Left cardiac atrium (tissue), 4 donors: ENCODE measurements around the gene INPP4B. TPM values are rescaled to one million over a fixed set of nuclear protein-coding genes. Genes with fewer than 3 reads are reported as not detected.

ENCODE experiments used
- ATAC-seq, 2 donors: fragments of 200-7000 bp; cut with Tn5 transposase; one replicate each; pipeline ENCODE4 v1.9.1; 2020; ENCODE audit warnings: mild to moderate bottlenecking in 2 of 2, moderate library complexity in 2 of 2
- DNase-seq: peaks from one replicate; pipeline ENCODE4 v3.0.0-alpha.2; 2020
- intact Hi-C, 2 donors: fragments of 100-400 bp; cut with DNase I; formaldehyde crosslinking; loops; one replicate each; pipeline versions ENCODE4 v1.14.1 to v1.15.1; 2022 to 2023
- total RNA-seq, 2 donors: library from RNA; stranded (reverse); fragmentation: NEBNext Ultra II Directional; extraction: Animal tissue kit (Norgen Biotek cat#: 25700); gene quantifications; one replicate each; pipeline ENCODE4 v1.2.1, GENCODE V29; 2021
- donor health status: DM: no; HTN: yes; CAD: no.
- donor health status: DM: no; HTN: yes; CAD: no; lungs with severe emphysema.
- donor health status: DM: yes; HTN: yes; CAD: no.
- donor health status: Dilated cardiomyopathy.

INPP4B gene
- total RNA-seq, 2 donors from 2014 or later = 9.0 to 11.0 TPM

DNA sequence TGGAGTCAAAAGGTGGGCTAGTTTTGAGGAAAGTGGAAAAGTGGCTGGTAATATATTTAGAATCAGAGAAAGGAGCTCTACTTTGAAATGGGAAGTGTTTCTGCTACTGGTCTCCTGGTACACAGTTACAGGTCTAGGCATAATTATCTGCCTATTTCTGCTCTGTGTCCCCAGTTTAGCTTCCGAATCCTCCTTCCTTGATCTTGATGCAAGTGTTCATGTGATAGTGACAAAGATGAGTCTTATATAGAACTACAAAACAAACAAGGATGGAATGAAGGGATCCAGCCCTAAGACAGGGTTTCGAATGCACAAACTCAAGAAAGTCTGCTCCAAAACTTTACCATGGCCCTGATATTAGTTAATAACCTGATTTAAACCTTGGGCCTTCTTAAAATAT, 580.2 kb downstream of the INPP4B start:
- intact Hi-C loops = no loop called here
- ATAC-seq (peak; percentile 14 to 19), DNase-seq (no peak)

DNA sequence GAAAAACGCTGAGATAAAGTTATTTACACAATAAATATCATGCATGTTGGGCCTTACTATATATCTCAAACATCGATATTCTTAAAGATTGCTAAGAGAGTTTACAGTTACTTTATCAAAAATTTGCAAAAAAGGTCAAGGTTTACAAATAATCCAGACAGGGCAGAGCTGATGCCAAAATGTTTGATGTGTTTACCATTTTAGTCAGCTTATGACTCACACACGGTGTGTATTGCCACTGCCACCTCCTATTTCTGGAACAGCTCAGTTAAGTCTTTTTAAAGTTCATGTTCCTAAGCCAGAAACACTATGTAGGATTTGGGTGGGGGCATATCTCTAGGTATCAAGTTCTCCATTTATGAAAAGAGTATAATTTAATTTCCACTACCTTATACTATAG, 580.6 kb downstream of the INPP4B start:
- intact Hi-C loops = no loop called here
- peak; percentile 87 to 93 for ATAC-seq
- no peak for DNase-seq

DNA sequence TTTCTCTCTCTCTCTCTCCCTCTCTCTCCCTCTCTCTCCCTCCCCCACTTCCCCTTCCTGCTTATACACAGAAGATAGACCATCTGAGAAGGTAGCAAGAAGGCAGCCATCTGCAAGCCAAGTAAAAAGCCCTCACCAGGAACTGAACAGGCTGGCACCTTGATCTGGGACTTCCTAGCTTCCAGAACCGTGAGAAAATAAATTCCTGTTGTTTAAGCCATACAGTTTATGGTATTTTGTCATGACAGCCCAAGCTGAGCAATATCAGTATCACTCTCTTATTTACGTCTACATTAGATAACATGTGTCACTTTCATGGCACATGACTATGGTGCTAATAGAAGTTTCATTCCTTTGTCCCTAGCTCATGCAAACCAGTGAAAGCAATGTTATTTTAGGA, 581.1 kb downstream of the INPP4B start:
- DNase-seq (no peak), ATAC-seq (peak in 1 of 2 donors; percentile 81)
- intact Hi-C loops = no loop called here

DNA sequence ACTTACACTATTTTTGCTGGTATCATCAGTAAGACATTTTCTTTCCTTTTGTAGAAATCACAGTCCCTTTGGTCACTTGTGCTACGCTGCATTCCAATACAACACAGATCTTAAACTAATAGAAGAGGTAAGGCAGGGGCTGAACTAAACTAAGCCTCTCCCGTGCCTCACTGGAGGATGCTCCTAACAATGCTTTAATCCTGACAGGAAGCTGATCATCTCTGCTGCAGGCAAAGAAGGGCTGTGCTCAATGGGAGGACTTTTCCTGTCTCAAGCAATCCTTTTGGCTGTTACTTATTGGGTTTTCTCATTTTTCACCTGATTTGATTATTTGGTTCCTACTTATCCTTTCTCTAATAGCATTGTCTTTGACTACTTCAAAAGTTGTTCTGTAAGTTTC, 583.1 kb downstream of the INPP4B start:
- no peak for ATAC-seq
- intact Hi-C loops = no loop called here

DNA sequence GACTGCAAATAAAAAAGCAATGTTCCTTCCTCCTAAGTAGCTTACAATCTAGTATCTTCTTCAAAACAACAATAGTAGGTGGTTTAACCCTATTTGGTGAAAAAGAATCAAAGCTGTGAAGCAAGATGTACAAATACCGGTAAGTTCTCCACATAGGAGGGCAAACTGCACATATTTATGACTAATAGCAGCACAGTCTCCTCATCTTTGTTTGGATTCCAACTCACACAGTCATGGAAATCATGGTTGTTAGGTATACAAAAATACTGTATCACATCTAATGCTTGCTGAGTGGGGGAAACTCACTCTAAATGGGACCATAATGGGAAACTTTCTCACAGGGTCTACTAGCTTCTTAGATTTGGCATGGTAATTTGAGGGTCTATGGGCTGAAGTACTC, 597.2 kb downstream of the INPP4B start:
- no peak for ATAC-seq
- intact Hi-C loops = no loop called here

More for the DNA sequence above, 583.1 kb downstream of the INPP4B start:
- DNase-seq = no peak

DNA sequence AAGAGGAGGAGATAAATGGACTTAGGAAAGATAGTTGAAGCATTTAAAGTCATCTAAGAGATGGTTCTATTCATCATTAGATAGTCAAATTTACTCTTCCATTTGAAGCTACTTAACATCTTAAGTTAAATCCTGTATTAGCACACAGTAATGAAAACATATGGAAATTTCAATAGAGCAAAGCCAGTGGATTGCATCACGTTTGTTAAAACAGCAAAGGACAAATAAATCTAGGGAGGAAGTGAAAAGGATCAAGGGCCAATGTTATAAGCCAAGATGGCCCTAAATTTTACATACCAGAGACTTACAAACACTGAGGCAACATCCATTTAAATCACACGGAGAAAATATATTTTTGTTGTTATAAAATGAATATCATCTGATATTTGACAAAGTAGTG, 602.8 kb downstream of the INPP4B start:
- intact Hi-C loops = no loop called here
- DNase-seq = no peak
- no peak for ATAC-seq

More for the DNA sequence above, 597.2 kb downstream of the INPP4B start:
- DNase-seq = no peak

DNA sequence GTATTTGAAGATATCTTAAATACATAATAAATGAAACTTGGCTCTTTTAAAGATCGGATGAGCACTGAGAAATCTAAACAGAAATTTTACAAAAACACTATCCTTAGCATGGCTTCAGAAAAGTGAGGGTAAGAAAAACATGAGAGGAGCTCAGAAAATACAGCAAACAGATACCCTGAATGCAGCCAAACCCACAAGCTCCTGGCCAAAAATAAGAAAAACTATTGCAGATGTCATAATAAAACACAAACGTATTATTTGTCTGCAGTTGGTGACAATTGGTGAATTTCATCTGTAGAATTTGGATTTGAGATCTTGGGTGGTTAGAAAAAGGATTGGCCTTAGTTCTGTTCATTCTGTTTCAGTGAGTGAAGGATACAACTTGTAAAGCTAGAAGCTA, 603.9 kb downstream of the INPP4B start:
- intact Hi-C loops = no loop called here
- ATAC-seq (no peak), DNase-seq (no peak)

DNA sequence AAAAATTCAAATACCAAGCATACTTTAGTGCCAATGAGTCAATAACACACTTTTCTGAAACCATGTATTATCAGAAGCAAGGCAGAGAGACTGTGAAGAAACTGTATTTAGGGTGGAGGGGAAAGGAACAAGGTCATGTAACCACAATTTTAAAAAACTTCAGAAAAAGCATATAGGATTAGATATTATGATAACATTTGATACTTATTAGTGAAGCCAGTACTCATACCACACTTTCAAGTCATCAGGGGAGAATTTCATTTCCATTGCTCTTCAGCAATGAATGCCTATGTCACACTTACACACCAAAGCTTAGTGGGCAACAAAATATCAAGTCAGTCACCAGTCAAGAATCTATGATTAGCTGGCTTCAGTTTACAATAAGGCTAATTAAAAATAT, 607.5 kb downstream of the INPP4B start:
- intact Hi-C loops = no loop called here
- DNase-seq (no peak), ATAC-seq (no peak)

DNA sequence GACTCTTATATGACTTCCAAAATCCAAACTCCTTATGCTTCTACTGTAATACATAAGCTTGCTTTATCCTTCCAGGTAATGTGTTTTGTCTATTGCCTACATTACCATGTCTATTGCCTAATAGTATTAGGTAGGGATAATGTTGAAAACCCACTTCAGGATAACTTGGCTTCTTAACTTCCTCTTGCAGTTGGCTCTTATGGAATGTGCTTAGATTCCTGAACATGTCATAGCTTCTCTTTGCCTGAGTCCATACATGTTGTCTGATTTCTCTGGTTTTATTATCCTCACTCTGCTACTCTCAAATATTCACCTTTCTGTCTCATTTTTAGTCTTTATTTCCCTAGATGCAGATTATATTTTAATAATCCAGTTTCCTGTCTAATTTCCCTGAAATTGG, 609.8 kb downstream of the INPP4B start:
- intact Hi-C loops = no loop called here

DNA sequence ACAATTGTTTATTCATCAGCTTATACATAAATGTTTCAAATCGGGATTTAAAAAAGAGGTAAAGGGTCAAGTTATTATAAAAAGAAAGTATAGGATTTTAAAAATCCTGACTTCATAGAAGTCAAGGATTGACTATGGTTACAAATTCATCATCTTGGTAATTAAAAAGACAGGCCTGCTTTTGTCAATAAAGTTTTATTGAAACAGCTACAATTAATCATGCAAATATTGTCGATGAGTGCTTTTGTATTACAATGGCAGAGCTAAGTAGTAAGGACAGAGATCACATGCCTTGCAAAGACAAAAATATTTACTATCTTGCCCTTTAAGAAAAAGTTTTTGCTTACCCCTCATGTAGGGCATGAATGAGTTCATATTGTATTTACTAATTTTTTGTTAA, 614.3 kb downstream of the INPP4B start:
- no peak for ATAC-seq
- no peak for DNase-seq
- intact Hi-C loops = no loop called here

More for the DNA sequence above, 609.8 kb downstream of the INPP4B start:
- ATAC-seq (no peak), DNase-seq (no peak)

DNA sequence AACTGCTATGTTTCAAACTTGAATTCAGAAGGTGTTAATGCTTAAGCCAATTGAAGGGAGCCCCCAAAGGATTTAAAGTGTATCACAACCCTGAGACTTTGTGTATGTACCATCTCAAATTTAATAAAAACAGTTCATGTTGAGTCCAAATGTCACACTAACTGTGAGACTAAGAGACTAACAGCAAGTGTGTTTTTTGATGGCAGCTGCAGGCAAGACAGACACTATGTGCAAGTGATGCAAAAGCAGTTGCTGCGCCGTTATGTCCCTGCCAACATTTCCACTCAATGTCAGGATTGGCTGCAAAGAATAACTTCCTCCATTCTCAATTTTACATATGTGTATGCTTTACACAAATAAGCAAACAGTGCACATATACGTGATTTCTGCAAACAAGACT, 615.1 kb downstream of the INPP4B start:
- ATAC-seq (no peak), DNase-seq (no peak)
- intact Hi-C loops = no loop called here

DNA sequence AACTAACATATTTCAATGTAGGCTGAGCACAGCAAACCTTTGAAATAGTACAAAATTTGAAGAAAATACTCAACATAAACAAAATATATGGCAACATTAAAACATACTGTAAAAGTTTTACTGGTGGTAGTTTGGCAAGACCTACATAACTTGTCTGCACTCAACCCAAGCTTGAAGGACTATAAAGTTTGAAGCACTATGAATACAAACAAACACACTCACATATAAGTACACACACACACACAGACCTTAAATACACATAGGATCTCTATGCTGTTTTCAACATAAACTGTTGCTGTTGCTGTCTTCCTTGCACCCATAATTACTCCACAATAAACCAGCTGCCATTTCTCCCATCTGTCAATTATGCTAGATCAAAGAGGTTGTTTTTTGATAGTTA, 620.1 kb downstream of the INPP4B start:
- no peak for ATAC-seq
- intact Hi-C loops = no loop called here

DNA sequence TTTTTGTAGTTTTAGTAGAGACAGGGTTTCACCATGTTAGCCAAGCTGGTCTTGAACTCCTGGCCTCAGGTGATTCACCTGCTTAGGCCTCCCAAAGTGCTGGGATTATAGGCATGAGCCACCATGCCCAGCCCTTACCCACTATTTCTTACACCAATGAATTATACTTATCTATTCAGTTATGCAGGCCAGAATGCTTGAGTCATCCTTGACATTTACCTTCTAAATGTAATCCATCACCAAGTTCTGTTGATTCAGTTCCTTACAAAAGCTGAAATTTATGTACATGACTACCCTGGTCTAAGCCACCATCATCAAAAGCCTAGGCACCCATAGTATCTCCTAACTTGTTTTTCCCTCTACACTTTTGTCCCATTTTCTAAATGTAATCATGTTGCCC, 624.0 kb downstream of the INPP4B start:
- no peak for DNase-seq
- intact Hi-C loops = no loop called here
- ATAC-seq = no peak

More for the DNA sequence above, 620.1 kb downstream of the INPP4B start:
- DNase-seq = no peak

DNA sequence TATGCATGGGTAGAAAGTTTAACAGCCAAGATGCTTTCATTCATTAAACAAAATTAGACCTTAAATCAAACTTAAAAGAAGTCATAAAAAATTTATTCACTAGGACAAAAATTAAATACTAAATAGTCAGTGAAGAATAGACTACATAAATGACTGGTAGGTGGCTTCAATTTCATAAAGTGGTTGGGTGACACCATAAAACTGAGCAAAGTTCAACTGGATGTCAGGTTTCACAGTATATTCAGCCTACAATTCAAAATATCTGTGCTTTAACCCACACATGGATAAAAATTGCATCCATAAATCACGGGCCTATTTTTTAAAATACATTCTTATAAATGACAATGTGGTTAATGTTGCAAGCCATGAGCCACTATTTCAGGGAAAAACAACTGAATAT, 627.4 kb downstream of the INPP4B start:
- DNase-seq = no peak
- intact Hi-C loops = no loop called here
- ATAC-seq = no peak

DNA sequence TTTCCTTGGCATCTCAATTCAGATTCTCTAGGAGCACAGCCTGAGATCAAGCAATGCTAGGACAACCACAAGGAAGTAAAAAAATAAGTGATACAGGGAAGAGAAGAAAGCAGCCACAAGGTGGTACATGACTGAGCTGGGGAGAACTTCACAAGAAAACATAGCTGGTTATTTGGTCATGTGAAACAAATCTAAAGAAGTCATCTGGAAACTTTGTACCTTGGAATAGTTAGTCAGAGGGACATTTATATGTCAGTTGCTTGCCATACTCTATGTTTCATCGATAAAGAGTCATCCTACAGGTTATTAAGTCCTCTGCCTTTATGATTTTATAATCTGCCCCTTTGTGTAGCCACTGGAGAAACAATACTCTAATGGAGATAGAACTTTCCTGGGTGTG, 634.7 kb downstream of the INPP4B start:
- no peak for ATAC-seq
- intact Hi-C loops = no loop called here
- no peak for DNase-seq

DNA sequence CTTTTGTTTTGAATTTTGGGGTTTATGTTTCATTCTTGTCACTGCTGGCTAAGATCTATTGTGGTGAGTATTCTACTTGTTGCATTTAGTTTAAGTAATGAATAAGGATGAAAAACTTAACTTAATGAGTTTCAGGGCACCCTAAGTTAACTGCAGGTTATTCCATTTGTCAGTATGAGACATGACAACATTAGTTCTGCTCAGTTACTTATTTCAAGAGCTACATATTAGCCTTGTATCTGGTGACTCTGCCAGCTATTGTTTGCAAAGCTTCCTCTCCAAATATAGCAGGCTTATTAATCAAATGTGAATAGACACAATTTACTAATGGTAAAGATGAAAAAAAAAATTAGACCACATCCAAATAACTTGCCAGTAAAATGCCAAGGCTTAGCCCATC, 642.6 kb downstream of the INPP4B start:
- ATAC-seq = no peak
- intact Hi-C loops = no loop called here
- DNase-seq = no peak

DNA sequence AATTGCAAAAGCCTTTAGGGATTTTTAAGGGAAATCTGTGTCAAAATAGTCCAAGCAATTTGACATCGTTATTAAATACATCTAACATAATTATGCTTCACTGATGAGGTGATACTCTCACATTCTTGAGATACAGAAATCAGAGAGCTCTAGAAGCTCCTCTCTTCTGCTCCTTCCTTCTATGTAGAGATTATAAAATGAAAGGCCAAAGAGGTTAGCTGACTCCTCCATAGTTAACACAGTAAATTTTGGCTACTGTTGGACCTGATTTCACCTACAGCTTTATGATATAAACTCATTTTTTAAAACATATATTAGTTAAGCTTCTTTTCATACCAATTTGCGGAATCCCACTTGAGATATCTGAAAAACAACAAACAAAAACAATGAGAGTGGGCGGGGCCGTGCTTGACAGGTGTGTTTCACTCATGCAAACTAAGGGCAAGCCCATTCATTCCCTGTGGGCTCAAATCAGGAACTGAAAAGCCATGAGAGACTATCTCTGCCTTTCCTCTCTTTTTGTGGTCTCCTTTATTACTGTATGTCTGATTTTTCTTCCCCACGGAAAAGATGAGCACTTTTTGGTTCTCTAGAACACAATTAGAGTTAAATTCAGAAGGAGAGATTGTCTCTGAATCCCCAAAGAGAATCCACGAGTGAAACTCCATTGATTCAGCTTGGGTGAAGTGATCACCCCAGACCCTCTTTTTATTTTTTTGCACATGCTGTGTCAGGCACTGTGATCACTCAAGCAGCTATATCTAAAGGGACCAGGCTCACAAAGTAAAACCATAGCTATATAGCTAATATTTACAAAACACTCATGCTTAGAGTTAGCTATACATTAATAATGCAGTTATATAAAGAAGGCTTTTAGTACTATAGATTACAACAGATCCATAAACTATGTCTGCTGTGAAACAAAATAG, 643.4 kb downstream of the INPP4B start:
- intact Hi-C loops = no loop called here
- DNase-seq (no peak), ATAC-seq (no peak)

DNA sequence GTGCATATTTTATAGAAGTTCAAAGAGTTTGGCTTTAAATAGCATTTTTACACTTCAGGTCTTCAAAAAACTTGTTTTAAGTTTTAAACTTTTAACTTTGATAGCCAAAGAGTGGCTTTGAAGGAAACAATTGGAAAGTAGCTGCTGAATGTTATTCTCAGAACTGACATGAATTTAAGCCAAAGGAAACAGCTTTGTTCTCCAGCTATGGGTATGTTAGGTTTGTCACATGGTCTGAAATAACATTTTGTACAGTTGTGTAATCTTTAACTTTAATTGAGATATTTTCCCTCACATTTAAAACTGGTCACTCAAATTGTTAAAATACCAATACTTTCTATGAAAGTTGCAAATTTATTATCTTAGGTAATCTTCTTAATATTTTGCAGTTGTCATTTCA, 645.1 kb downstream of the INPP4B start:
- DNase-seq (no peak), ATAC-seq (no peak)
- intact Hi-C loops = no loop called here

DNA sequence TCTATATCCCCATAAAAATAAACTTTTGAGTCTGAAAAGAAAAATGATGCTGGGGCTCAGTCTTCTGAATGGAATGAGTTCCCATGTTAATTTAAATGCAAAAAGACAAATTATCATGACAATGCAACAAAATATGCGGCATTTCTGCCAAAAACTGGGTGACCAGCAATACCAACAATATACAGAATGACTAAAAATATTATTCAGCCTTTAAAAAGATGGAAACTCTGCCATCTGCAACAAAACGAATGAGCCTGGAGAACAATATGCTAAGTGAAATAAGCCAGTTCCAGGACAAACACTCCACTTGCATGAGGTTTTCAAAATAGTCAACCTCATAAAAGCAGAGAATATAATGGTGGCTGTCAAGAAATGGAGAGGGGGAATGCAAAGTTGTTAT, 651.2 kb downstream of the INPP4B start:
- intact Hi-C loops = no loop called here
- DNase-seq (no peak), ATAC-seq (no peak)

DNA sequence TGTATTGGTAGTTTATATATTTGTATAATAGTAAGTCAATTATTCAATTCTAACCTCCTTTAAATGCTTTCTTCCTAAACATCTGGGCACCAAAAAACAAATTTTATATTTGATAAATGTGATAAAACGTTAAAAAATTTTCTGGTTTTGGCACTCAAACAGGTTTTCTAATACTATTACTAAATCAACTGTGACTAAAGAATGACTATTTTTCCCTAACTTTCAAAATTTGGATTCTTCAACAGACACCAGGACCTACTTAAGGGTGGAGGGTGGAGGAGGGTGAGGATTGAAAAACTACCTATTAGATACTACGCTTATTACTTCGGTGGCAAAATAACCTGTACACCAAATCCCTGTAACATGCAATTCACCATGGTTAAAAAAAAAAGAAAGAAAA, 654.2 kb downstream of the INPP4B start:
- intact Hi-C loops = no loop called here
- ATAC-seq (no peak), DNase-seq (no peak)

DNA sequence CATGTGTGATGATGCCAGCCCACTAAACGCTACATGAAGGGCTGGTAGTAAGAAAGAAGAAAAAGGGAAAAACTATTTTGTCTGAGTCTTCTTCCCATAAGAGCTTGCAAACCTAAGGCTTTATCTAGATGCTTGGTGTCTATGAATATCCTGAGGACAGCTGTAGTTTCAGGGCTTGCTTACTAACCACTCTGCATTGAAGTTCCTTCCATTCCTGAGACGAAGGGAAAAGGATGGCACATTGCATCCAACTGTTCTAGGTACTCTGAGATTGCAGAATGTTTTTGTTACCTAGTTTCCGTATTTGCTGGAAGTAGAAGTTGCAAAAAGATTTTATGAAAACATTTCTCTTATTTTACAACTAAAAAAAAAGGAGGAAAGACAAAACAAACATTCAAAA, 665.1 kb downstream of the INPP4B start:
- ATAC-seq = no peak
- intact Hi-C loops = no loop called here
- no peak for DNase-seq
